Keratinocyte (primary cell): ENCODE data around the gene ENTREP1. TPM values are rescaled to one million over a fixed set of nuclear protein-coding genes. Genes with fewer than 3 reads are reported as not detected.

Experiments
- DNase-seq: peaks from one replicate; pipeline ENCODE4 v3.0.0-alpha.2; 2011; ENCODE audit warnings: low read depth, missing footprints, low spot score
- FAIRE-seq: peaks from 2 replicates; lab custom pipeline; 2011; peaks lifted over from hg19 to GRCh38; lab: Jason Lieb, UNC
- H2AFZ ChIP-seq: 2 replicates; pipeline ENCODE4 v1.6.0; 2012; ENCODE audit warnings: low read length, control low read depth, inconsistent platforms; ENCODE audit not compliant: control insufficient read depth
- H3K27ac ChIP-seq: 2 replicates; pipeline ENCODE4 v1.5.1; 2011; ENCODE audit warnings: low read length; ENCODE audit not compliant: control insufficient read depth, insufficient read depth
- H3K27me3 ChIP-seq: 3 replicates; pipeline ENCODE4 v1.6.0; 2011; ENCODE audit warnings: low read length; ENCODE audit not compliant: control insufficient read depth, insufficient read depth; ENCODE audit errors: extremely low read depth
- H3K36me3 ChIP-seq, 2 experiments: 2 replicates in 1 of 2; 3 replicates in 1 of 2; pipeline ENCODE4 v1.5.1; 2011; ENCODE audit warnings: low read length in 2 of 2, mild to moderate bottlenecking in 1 of 2; ENCODE audit not compliant: control insufficient read depth in 2 of 2, insufficient read depth in 2 of 2; ENCODE audit errors: extremely low read depth in 1 of 2
- H3K4me1 ChIP-seq: 3 replicates; pipeline ENCODE4 v1.5.1; 2011; ENCODE audit warnings: low read length; ENCODE audit not compliant: control insufficient read depth, insufficient read depth; ENCODE audit errors: extremely low read depth
- H3K4me2 ChIP-seq: 3 replicates; pipeline ENCODE4 v1.6.0; 2011; ENCODE audit warnings: low read depth, low read length; ENCODE audit not compliant: control insufficient read depth, insufficient read depth; ENCODE audit errors: extremely low read depth
- H3K4me3 ChIP-seq, 3 experiments: fragments of 200-600 bp in 1 of 3; sonication (generic) in 1 of 3; 2 replicates in 2 of 3; 3 replicates in 1 of 3; pipeline ENCODE4 v1.5.1; 2011 to 2016; ENCODE audit warnings: low read length in 3 of 3, mild to moderate bottlenecking in 3 of 3, control low read depth in 2 of 3, inconsistent platforms in 1 of 3, low read depth in 1 of 3, mixed read lengths in 1 of 3, mixed run types in 1 of 3, moderate library complexity in 1 of 3; ENCODE audit not compliant: control insufficient read depth in 2 of 3, insufficient read depth in 2 of 3; ENCODE audit errors: extremely low read depth in 1 of 3
- H3K79me2 ChIP-seq: 2 replicates; pipeline ENCODE4 v1.6.0; 2012; ENCODE audit warnings: low read length; ENCODE audit not compliant: control insufficient read depth, insufficient read depth
- H3K9ac ChIP-seq: 3 replicates; pipeline ENCODE4 v1.6.0; 2011; ENCODE audit warnings: low read length; ENCODE audit not compliant: control insufficient read depth, insufficient read depth; ENCODE audit errors: extremely low read depth
- H3K9me1 ChIP-seq: 3 replicates; pipeline ENCODE4 v1.6.0; 2011; ENCODE audit warnings: low read length; ENCODE audit not compliant: control insufficient read depth, insufficient read depth; ENCODE audit errors: extremely low read depth
- H3K9me3 ChIP-seq: 2 replicates; pipeline ENCODE4 v1.5.1; 2012; ENCODE audit warnings: low read depth, low read length; ENCODE audit not compliant: control insufficient read depth
- H4K20me1 ChIP-seq: 3 replicates; pipeline ENCODE4 v1.6.0; 2011; ENCODE audit warnings: low read length; ENCODE audit not compliant: control insufficient read depth, insufficient read depth; ENCODE audit errors: extremely low read depth
- EZH2 ChIP-seq: IDR thresholded peaks from one replicate; pipeline ENCODE4 v1.6.1; 2012; ENCODE audit warnings: inconsistent platforms, mild to moderate bottlenecking, low read length, moderate library complexity
- dilution Hi-C: fragments of 300-500 bp; cut with MboI; formaldehyde crosslinking; loops from one replicate; pipeline ENCODE4 v1.7.0; 2020; ENCODE audit warnings: low sequenced_read_pairs; ENCODE audit not compliant: extremely low pct_ligation_motif_present
- polyA plus RNA-seq, 5 experiments: library from polyadenylated mRNA; depleted of rRNA in 3 of 5; stranded (reverse) in 3 of 5; stranded (forward) in 1 of 5; unstranded in 1 of 5; fragments of >200 nt; gene quantifications; 1 replicate in 1 of 5; 2 replicates in 3 of 5; 3 replicates in 1 of 5; pipeline versions ENCODE4 v1.2.1 to v1.2.3, GENCODE V29; 2011 to 2012; ENCODE audit warnings: missing spikeins in 2 of 5, low read depth in 1 of 5, low replicate concordance in 1 of 5
- TF ChIP-seq, protein P1 (sequence below), 3 experiments: IDR thresholded peaks in 1 of 3; conservative IDR thresholded peaks in 1 of 3; optimal IDR thresholded peaks in 1 of 3; 2 replicates in 2 of 3; 3 replicates in 1 of 3; pipeline versions ENCODE3 to v1.5.1; 2011; ENCODE audit warnings: low read length in 3 of 3, mild to moderate bottlenecking in 3 of 3, moderate library complexity in 2 of 3, control low read depth in 1 of 3, inconsistent platforms in 1 of 3; ENCODE audit not compliant: insufficient read depth in 2 of 3; ENCODE audit errors: extremely low read depth in 1 of 3

ENTREP1 gene
- polyA plus RNA-seq, 1 donor (not counting 4 experiments of a cell fraction or from before 2014, with no cell fraction given) = 0.52 TPM

DNA sequence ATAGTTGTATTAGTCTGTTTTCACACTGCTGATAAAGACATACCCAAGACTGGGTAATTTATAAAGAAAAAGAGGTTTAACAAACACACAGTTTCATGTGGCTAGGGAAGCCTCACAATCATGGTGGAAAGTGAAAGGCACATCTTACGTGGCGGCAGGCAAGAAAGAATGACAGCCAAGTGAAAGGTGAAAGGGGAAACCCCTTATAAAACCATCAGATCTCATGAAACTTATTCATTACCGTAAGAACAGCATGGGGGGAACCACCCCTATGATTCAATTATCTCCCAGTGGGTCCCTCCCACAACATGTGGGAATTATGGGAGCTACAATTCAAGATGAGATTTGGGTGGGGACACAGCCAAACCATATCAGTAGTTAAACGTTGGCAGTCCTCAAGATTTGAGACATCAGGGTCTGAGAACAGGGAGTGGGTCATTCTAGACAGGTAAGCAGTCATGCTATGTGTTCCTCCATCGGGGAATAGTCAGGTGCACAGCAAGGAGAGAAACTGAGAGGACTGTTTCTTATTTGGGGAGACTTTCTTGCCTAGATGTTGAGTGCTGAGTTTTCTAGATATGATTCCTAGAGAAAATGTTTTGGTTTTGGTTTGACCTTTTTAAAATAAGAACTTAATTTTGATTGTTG is 45.8 kb upstream of the ENTREP1 start:
- Histone ChIP-seq H3K9me1 (no peaks in the 10 kb centered on the region), H3K9me3 (no peaks in the 10 kb centered on the region), H3K27me3 (no peaks in the 10 kb centered on the region), H3K4me3 (no peak overlapping the region), H3K36me3 (no peaks in the 10 kb centered on the region), H3K79me2 (no peaks in the 10 kb centered on the region), H2AFZ (no peak overlapping the region), H3K4me2 (no peak overlapping the region), H4K20me1 (no peaks in the 10 kb centered on the region), H3K27ac (no peak overlapping the region), H3K9ac (no peak overlapping the region), H3K4me1 (no peaks in the 10 kb centered on the region)
- dilution Hi-C loops = no loop called here
- no peak for FAIRE-seq
- no peak for TF ChIP-seq EZH2
- TF ChIP-seq, protein P1, sequence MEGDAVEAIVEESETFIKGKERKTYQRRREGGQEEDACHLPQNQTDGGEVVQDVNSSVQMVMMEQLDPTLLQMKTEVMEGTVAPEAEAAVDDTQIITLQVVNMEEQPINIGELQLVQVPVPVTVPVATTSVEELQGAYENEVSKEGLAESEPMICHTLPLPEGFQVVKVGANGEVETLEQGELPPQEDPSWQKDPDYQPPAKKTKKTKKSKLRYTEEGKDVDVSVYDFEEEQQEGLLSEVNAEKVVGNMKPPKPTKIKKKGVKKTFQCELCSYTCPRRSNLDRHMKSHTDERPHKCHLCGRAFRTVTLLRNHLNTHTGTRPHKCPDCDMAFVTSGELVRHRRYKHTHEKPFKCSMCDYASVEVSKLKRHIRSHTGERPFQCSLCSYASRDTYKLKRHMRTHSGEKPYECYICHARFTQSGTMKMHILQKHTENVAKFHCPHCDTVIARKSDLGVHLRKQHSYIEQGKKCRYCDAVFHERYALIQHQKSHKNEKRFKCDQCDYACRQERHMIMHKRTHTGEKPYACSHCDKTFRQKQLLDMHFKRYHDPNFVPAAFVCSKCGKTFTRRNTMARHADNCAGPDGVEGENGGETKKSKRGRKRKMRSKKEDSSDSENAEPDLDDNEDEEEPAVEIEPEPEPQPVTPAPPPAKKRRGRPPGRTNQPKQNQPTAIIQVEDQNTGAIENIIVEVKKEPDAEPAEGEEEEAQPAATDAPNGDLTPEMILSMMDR (optimal IDR thresholded peaks at IDR 0.05 in 1 of 3, IDR thresholded peaks at IDR 0.05 in 1 of 3, conservative IDR thresholded peaks at IDR 0.05 in 1 of 3; ENCODE audit: extremely low read depth in 1 of 3, insufficient read depth in 2 of 3, low read length in 3 of 3) = no peak
- no peak for DNase-seq

GRCh38 chr9:69279733-69280132 is 45.3 kb upstream of the ENTREP1 start:
- dilution Hi-C loops = no loop called here
- no peak for FAIRE-seq
- DNase-seq = no peak
- Histone ChIP-seq H3K79me2 (no peaks in the 10 kb centered on the region), H3K9ac (no peak overlapping the region), H2AFZ (no peak overlapping the region), H3K4me1 (no peaks in the 10 kb centered on the region), H3K9me3 (no peaks in the 10 kb centered on the region), H3K36me3 (no peaks in the 10 kb centered on the region), H3K27me3 (no peaks in the 10 kb centered on the region), H3K9me1 (no peaks in the 10 kb centered on the region), H3K4me3 (no peak overlapping the region), H4K20me1 (no peaks in the 10 kb centered on the region), H3K27ac (no peak overlapping the region), H3K4me2 (no peak overlapping the region)
- TF ChIP-seq, protein P1 (optimal IDR thresholded peaks at IDR 0.05 in 1 of 3, IDR thresholded peaks at IDR 0.05 in 1 of 3, conservative IDR thresholded peaks at IDR 0.05 in 1 of 3; ENCODE audit: extremely low read depth in 1 of 3, insufficient read depth in 2 of 3, low read length in 3 of 3) = no peak
- no peak for TF ChIP-seq EZH2
